GM18520 (cell line): ENCODE data around the gene CRHR1.
"Not testable (repeated sequence)": the region's sequence is repeated elsewhere in the genome, so short reads cannot be mapped to it uniquely, and the experiment has no call there.

Experiments used
- ATAC-seq: cut with Tn5 transposase; IDR thresholded peaks from one replicate; pipeline ENCODE4 v1.9.1; 2021; ENCODE audit not compliant: unreplicated experiment

CRHR1 gene

GRCh38 chr17:45861165-45861564 is 77.0 kb downstream of the CRHR1 start:
- no peak for ATAC-seq

GRCh38 chr17:45862127-45862526 is 78.0 kb downstream of the CRHR1 start:
- ATAC-seq, result not testable (repeated sequence)

- no peak for ATAC-seq
Measured at GRCh38 chr17:45863857-45864654, 79.9 kb downstream of the CRHR1 start.

GRCh38 chr17:45867171-45867570 is 83.1 kb downstream of the CRHR1 start:
- ATAC-seq, result no peak

- no peak for ATAC-seq
Measured at GRCh38 chr17:45867702-45868101, 83.6 kb downstream of the CRHR1 start.

GRCh38 chr17:45868276-45868675 is 84.2 kb downstream of the CRHR1 start:
- no peak for ATAC-seq

- no peak for ATAC-seq
Measured at GRCh38 chr17:45869676-45870341, 85.7 kb downstream of the CRHR1 start.

- no peak for ATAC-seq
Measured at GRCh38 chr17:45870342-45870974, 86.3 kb downstream of the CRHR1 start.

- ATAC-seq, result no peak
Measured at GRCh38 chr17:45871718-45872117, 87.6 kb downstream of the CRHR1 start.

- ATAC-seq, result no peak
Measured at GRCh38 chr17:45873728-45874127, 89.6 kb downstream of the CRHR1 start.

GRCh38 chr17:45874151-45874550 is 90.0 kb downstream of the CRHR1 start:
- ATAC-seq, result no peak

- ATAC-seq, result no peak
Measured at GRCh38 chr17:45876539-45876938, 92.4 kb downstream of the CRHR1 start.

GRCh38 chr17:45877467-45877866 is 93.3 kb downstream of the CRHR1 start:
- ATAC-seq, result no peak

GRCh38 chr17:45883063-45883462 is 98.9 kb downstream of the CRHR1 start:
- no peak for ATAC-seq
